H1 (cell line): ENCODE data around the gene MRPL20. TPM values are rescaled to one million over a fixed set of nuclear protein-coding genes. Genes with fewer than 3 reads are reported as not detected.

ENCODE experiments used
- CTCF ChIA-PET: fragments of 300-600 bp; sonication (Branson Sonifier 250); formaldehyde crosslinking; loops from one replicate; lab custom pipeline; 2021; ENCODE audit not compliant: partially characterized antibody; lab: Charles Lee
- POLR2A ChIA-PET: fragments of 300-600 bp; sonication (Branson Sonifier 250); formaldehyde crosslinking; loops from one replicate; lab custom pipeline; 2021; ENCODE audit warnings: inconsistent platforms; ENCODE audit not compliant: partially characterized antibody; lab: Charles Lee
- DNase-seq, 2 experiments: peaks; one replicate each; pipeline versions ENCODE4 v3.0.0 to v3.0.0-alpha.2; 2010 to 2022; ENCODE audit warnings: low spot score in 2 of 2, low read depth in 1 of 2, mixed read lengths in 1 of 2
- FAIRE-seq: peaks from 2 replicates; lab custom pipeline; 2011; peaks lifted over from hg19 to GRCh38; lab: Jason Lieb, UNC
- H2AFZ ChIP-seq: 2 replicates; pipeline ENCODE4 v1.8.1; 2012; ENCODE audit warnings: low read length, inconsistent platforms
- H2AK5ac ChIP-seq: 2 replicates; pipeline ENCODE4 v1.6.1; 2013; ENCODE audit warnings: low read depth, low read length
- H2BK120ac ChIP-seq: replicated peaks from 2 replicates; pipeline ENCODE3; 2013; ENCODE audit warnings: low read depth, low read length, inconsistent platforms
- H2BK12ac ChIP-seq: 2 replicates; pipeline ENCODE4 v1.6.1; 2013; ENCODE audit warnings: low read depth, low read length
- H2BK15ac ChIP-seq: 2 replicates; pipeline ENCODE4 v1.6.1; 2013; ENCODE audit warnings: low read length
- H2BK20ac ChIP-seq: 2 replicates; pipeline ENCODE4 v1.6.1; 2013; ENCODE audit warnings: low read length
- H2BK5ac ChIP-seq: 2 replicates; pipeline ENCODE4 v1.6.1; 2013; ENCODE audit warnings: low read depth, low read length
- H3K14ac ChIP-seq: 2 replicates; pipeline ENCODE4 v1.6.1; 2013; ENCODE audit warnings: inconsistent platforms; ENCODE audit not compliant: insufficient read length
- H3K18ac ChIP-seq: 2 replicates; pipeline ENCODE4 v1.6.1; 2013; ENCODE audit warnings: low read length; ENCODE audit errors: extremely low read depth
- H3K23ac ChIP-seq: 2 replicates; pipeline ENCODE4 v1.6.1; 2013; ENCODE audit warnings: inconsistent platforms; ENCODE audit not compliant: insufficient read length
- H3K23me2 ChIP-seq: 2 replicates; pipeline ENCODE4 v1.6.1; 2013; ENCODE audit warnings: low read depth, low read length
- H3K27ac ChIP-seq: 2 replicates; pipeline ENCODE4 v1.6.1; 2011; ENCODE audit warnings: low read depth, low read length, inconsistent platforms
- H3K27me3 ChIP-seq, 4 experiments: replicated peaks in 1 of 4; 1 replicate in 1 of 4; 2 replicates in 3 of 4; pipeline versions ENCODE4 v1.6.1 to v1.8.1; 2011 to 2013; ENCODE audit warnings: low read length in 3 of 4, mild to moderate bottlenecking in 3 of 4, inconsistent platforms in 2 of 4, mixed read lengths in 2 of 4, moderate library complexity in 1 of 4; ENCODE audit not compliant: control insufficient read depth in 3 of 4, insufficient read depth in 3 of 4; ENCODE audit errors: extremely low read depth in 1 of 4
- H3K36me3 ChIP-seq, 4 experiments: 2 replicates each; pipeline versions ENCODE4 v1.6.1 to v1.8.1; 2011 to 2013; ENCODE audit warnings: mild to moderate bottlenecking in 4 of 4, low read length in 3 of 4, moderate library complexity in 2 of 4, control low read depth in 1 of 4, inconsistent platforms in 1 of 4; ENCODE audit not compliant: insufficient read depth in 4 of 4, control insufficient read depth in 2 of 4
- H3K4ac ChIP-seq: replicated peaks from 2 replicates; pipeline ENCODE3; 2013; ENCODE audit warnings: low read length, low read depth, mixed read lengths, inconsistent platforms; ENCODE audit not compliant: insufficient read length
- H3K4me1 ChIP-seq, 4 experiments: replicated peaks in 1 of 4; 1 replicate in 1 of 4; 2 replicates in 3 of 4; pipeline versions ENCODE4 v1.6.1 to v1.8.1; 2011 to 2013; ENCODE audit warnings: low read length in 3 of 4, inconsistent platforms in 2 of 4, mixed read lengths in 1 of 4; ENCODE audit not compliant: insufficient read depth in 4 of 4, control insufficient read depth in 3 of 4
- H3K4me2 ChIP-seq, 2 experiments: 2 replicates each; pipeline versions ENCODE4 v1.6.1 to v1.8.1; 2011 to 2013; ENCODE audit warnings: low read depth in 2 of 2, low read length in 2 of 2, control low read depth in 1 of 2, inconsistent platforms in 1 of 2, mild to moderate bottlenecking in 1 of 2; ENCODE audit not compliant: insufficient read depth in 1 of 2
- H3K4me3 ChIP-seq, 4 experiments: fragments of 200-600, 300-600 bp in 1 of 4; sonication (generic), shearing (Covaris generic), sonication (Bioruptor Twin) in 1 of 4; 2 replicates each; pipeline versions ENCODE4 v1.5.1 to v1.8.1; 2011 to 2016; ENCODE audit warnings: low read length in 4 of 4, low read depth in 3 of 4, control low read depth in 2 of 4, inconsistent platforms in 2 of 4, mild to moderate bottlenecking in 2 of 4, mixed read lengths in 1 of 4, moderate library complexity in 1 of 4; ENCODE audit not compliant: insufficient read depth in 2 of 4; ENCODE audit errors: extremely low read depth in 1 of 4
- H3K56ac ChIP-seq: replicated peaks from 2 replicates; pipeline ENCODE3; 2013; ENCODE audit warnings: low read depth, mild to moderate bottlenecking, mixed read lengths, low read length, inconsistent platforms; ENCODE audit not compliant: insufficient read length
- H3K79me1 ChIP-seq: 2 replicates; pipeline ENCODE4 v1.6.1; 2013; ENCODE audit warnings: low read depth, low read length, control low read depth
- H3K79me2 ChIP-seq, 2 experiments: 2 replicates each; pipeline versions ENCODE4 v1.6.1 to v1.8.1; 2012 to 2013; ENCODE audit warnings: low read length in 2 of 2, mild to moderate bottlenecking in 2 of 2, inconsistent platforms in 1 of 2; ENCODE audit not compliant: insufficient read depth in 2 of 2, control insufficient read depth in 1 of 2
- H3K9ac ChIP-seq, 4 experiments: replicated peaks in 1 of 4; 1 replicate in 1 of 4; 2 replicates in 3 of 4; pipeline versions ENCODE4 v1.6.1 to v1.8.1; 2011 to 2013; ENCODE audit warnings: low read depth in 3 of 4, low read length in 3 of 4, control low read depth in 2 of 4, mild to moderate bottlenecking in 2 of 4, moderate library complexity in 2 of 4, inconsistent platforms in 1 of 4; ENCODE audit errors: extremely low read depth in 1 of 4
- H3K9me3 ChIP-seq, 2 experiments: 2 replicates each; pipeline versions ENCODE4 v1.6.1 to v1.8.1; 2012 to 2013; ENCODE audit warnings: mild to moderate bottlenecking in 2 of 2, moderate library complexity in 2 of 2, control low read depth in 1 of 2, inconsistent platforms in 1 of 2, low read depth in 1 of 2, low read length in 1 of 2, mixed read lengths in 1 of 2; ENCODE audit not compliant: insufficient read depth in 2 of 2
- H4K20me1 ChIP-seq, 2 experiments: replicated peaks in 1 of 2; 2 replicates each; pipeline versions ENCODE3 to v1.8.1; 2011 to 2013; ENCODE audit warnings: inconsistent platforms in 2 of 2, low read length in 2 of 2, mild to moderate bottlenecking in 1 of 2; ENCODE audit not compliant: insufficient read depth in 2 of 2, control insufficient read depth in 1 of 2
- H4K5ac ChIP-seq: 2 replicates; pipeline ENCODE4 v1.6.1; 2013; ENCODE audit warnings: low read length, low read depth, mixed read lengths, inconsistent platforms; ENCODE audit not compliant: insufficient read length
- H4K8ac ChIP-seq: 2 replicates; pipeline ENCODE4 v1.8.0; 2013; ENCODE audit warnings: mild to moderate bottlenecking, moderate library complexity, low read length, inconsistent platforms; ENCODE audit not compliant: insufficient read depth; ENCODE audit errors: extremely low read depth
- H4K91ac ChIP-seq: replicated peaks from 2 replicates; pipeline ENCODE3; 2013; ENCODE audit warnings: low read length, mixed read lengths, inconsistent platforms; ENCODE audit not compliant: insufficient read length
- WGBS, 2 experiments: shearing (Covaris generic) in 1 of 2; methylation state at CpG; one replicate each; pipeline versions ENCODE4 v1.1.6 to v1.1.7; 2013 to 2015; ENCODE audit warnings: low lambda C conversion rate in 2 of 2, mixed read lengths in 2 of 2, inconsistent platforms in 1 of 2, low coverage in 1 of 2, missing lambda C conversion rate in 1 of 2; ENCODE audit not compliant: insufficient replicate concordance in 2 of 2, insufficient coverage in 1 of 2, insufficient read length in 1 of 2; ENCODE audit errors: extremely low coverage in 1 of 2, missing lambda C conversion rate in 1 of 2; 5-methylcytosine and 5-hydroxymethylcytosine counted together
- polyA plus RNA-seq, 7 experiments: library from polyadenylated mRNA; depleted of rRNA in 3 of 7; stranded (reverse) in 5 of 7; unstranded in 2 of 7; fragments of >200 nt in 5 of 7; fragments of 200-250 nt in 2 of 7; gene quantifications; 1 replicate in 5 of 7; 2 replicates in 1 of 7; 4 replicates in 1 of 7; pipeline versions ENCODE4 v1.2.1 to v1.2.3, GENCODE V29; 2011 to 2013; ENCODE audit warnings: missing spikeins in 2 of 7, mixed read lengths in 2 of 7
- total RNA-seq: library from RNA; stranded (reverse); fragmentation: NEBNext Ultra II Directional; extraction: Animal tissue kit (Norgen Biotek cat#: 25700); gene quantifications from 2 replicates; pipeline ENCODE4 v1.2.1, GENCODE V29; 2021

The MRPL20 gene
- total and polyA plus RNA-seq, 2 of the 8 experiments (the other 6 are each of a cell fraction or from before 2014, with no cell fraction given): 126 to 151 TPM

GRCh38 chr1:1393014-1393413 lies 14.1 kb downstream of the MRPL20 start:
- Histone ChIP-seq H3K4ac (no peak overlapping the region), H3K4me2 (no peak overlapping the region), H2BK5ac (no peak overlapping the region), H4K8ac (no peak overlapping the region; the same call in 1 of the 2 replicates), H4K5ac (no peak overlapping the region), H3K18ac (no peak overlapping the region), H3K27ac (no peak overlapping the region), H4K20me1 (peaks cover 6 to 14% of the 10 kb centered on the region in 2 experiments), H3K79me2 (peaks cover 0 to 26% of the 10 kb centered on the region in 2 experiments; a peak in 2 of 4 replicates), H3K14ac (no peak overlapping the region), H3K9ac (no peak overlapping the region), H3K79me1 (peaks cover 7% of the 10 kb centered on the region), H3K23ac (no peak overlapping the region), H3K4me3 (no peak overlapping the region), H3K23me2 (peaks cover 1% of the 10 kb centered on the region; the same call in 1 of the 2 replicates), H3K36me3 (peaks cover 54 to 86% (median 75%) of the 10 kb centered on the region in 4 experiments), H2AK5ac (no peak overlapping the region), H3K4me1 (peaks cover 0 to 3% (median 1%) of the 10 kb centered on the region in 4 experiments; a peak in 2 of 7 replicates), H3K9me3 (no peaks in the 10 kb centered on the region), H2BK120ac (no peak overlapping the region), H2BK12ac (no peak overlapping the region), H4K91ac (no peak overlapping the region), H3K56ac (no peak overlapping the region), H2AFZ (no peak overlapping the region), H2BK20ac (no peak overlapping the region), H3K27me3 (no peaks in the 10 kb centered on the region), H2BK15ac (no peak overlapping the region)
- ChIA-PET POLR2A (interaction anchor here (20.0 to 33.4 kb wide), 3 partner anchors 3 to 38 kb away, joined by 515 to 719 read pairs (median 719); partner anchors contain the start of genes ANKRD65, AURKAIP1, CCNL2 and MRPL20), CTCF (interaction anchor here (0.6 to 3.4 kb wide), 4 partner anchors 9 to 47 kb away, joined by 3 to 20 read pairs (median 5); no protein-coding TSS in a partner anchor)
- DNase-seq: no peak
- 92% methylated on average over 4 of the region's 4 CpGs; no CpG with 5 or more reads in 1 of the 2 experiments for WGBS, 2 experiments
- FAIRE-seq: no peak
